Naive thymus-derived CD4-positive, alpha-beta T cell (primary cell): ENCODE data around the gene UBE3B. TPM values are rescaled to one million over a fixed set of nuclear protein-coding genes. Genes with fewer than 3 reads are reported as not detected.

Experiments
- ATAC-seq: fragments of 150-1000 bp; cut with Tn5 transposase; 2 replicates; pipeline ENCODE4 v1.10.0; 2021; ENCODE audit warnings: mild to moderate bottlenecking, moderate library complexity
- CTCF ChIA-PET: fragments of 350-600 bp; sonication (Branson Sonifier 250); formaldehyde crosslinking; loops from one replicate; lab custom pipeline; 2021; ENCODE audit warnings: antibody characterized with exemption; lab: Charles Lee
- POLR2A ChIA-PET: fragments of 350-600 bp; sonication (Branson Sonifier 250); formaldehyde crosslinking; loops from one replicate; lab custom pipeline; 2021; ENCODE audit warnings: antibody characterized with exemption, inconsistent platforms; lab: Charles Lee
- DNase-seq, 9 donors: peaks; one replicate each; pipeline versions ENCODE4 v3.0.0 to v3.0.0-alpha.2; 2020 to 2022; ENCODE audit warnings: mixed read lengths in 1 of 9
- H3K27ac ChIP-seq: one replicate; pipeline ENCODE4 v1.7.0; 2013; ENCODE audit warnings: mild to moderate bottlenecking, low read depth, low read length, moderate library complexity
- H3K27me3 ChIP-seq, 2 donors: one replicate each; pipeline ENCODE4 v1.7.0; 2013; ENCODE audit warnings: low read length in 2 of 2, mild to moderate bottlenecking in 2 of 2, moderate library complexity in 2 of 2; ENCODE audit not compliant: control insufficient read depth in 2 of 2, insufficient read depth in 2 of 2
- H3K36me3 ChIP-seq, 3 experiments: 1 replicate in 2 of 3; 2 replicates in 1 of 3; pipeline ENCODE4 v1.7.0; 2013; ENCODE audit warnings: low read length in 3 of 3, mild to moderate bottlenecking in 3 of 3, moderate library complexity in 1 of 3; ENCODE audit not compliant: insufficient read depth in 3 of 3, control insufficient read depth in 2 of 3
- H3K4me1 ChIP-seq, 2 donors: one replicate each; pipeline ENCODE4 v1.7.0; 2013; ENCODE audit warnings: low read length in 2 of 2, mild to moderate bottlenecking in 2 of 2, moderate library complexity in 1 of 2; ENCODE audit not compliant: control insufficient read depth in 2 of 2, insufficient read depth in 2 of 2
- H3K4me3 ChIP-seq: 2 replicates; pipeline ENCODE4 v1.7.0; 2013; ENCODE audit warnings: mild to moderate bottlenecking, low read length
- H3K9me3 ChIP-seq, 3 experiments: 1 replicate in 2 of 3; 2 replicates in 1 of 3; pipeline ENCODE4 v1.7.0; 2013; ENCODE audit warnings: low read length in 3 of 3; ENCODE audit not compliant: control insufficient read depth in 2 of 3
- H3K27ac Mint-ChIP-seq, 9 donors: one replicate each; pipeline ENCODE4 v1.8.0; 2020 to 2022; ENCODE audit warnings: mixed read lengths in 9 of 9, mild to moderate bottlenecking in 8 of 9, moderate library complexity in 5 of 9, inconsistent platforms in 2 of 9
- H3K27me3 Mint-ChIP-seq, 5 donors: one replicate each; pipeline ENCODE4 v1.8.0; 2021 to 2022; ENCODE audit warnings: mixed read lengths in 5 of 5, mild to moderate bottlenecking in 1 of 5
- H3K36me3 Mint-ChIP-seq, 5 donors: one replicate each; pipeline ENCODE4 v1.8.0; 2020 to 2022; ENCODE audit warnings: mixed read lengths in 5 of 5, mild to moderate bottlenecking in 3 of 5, inconsistent platforms in 1 of 5
- H3K4me1 Mint-ChIP-seq, 7 donors: one replicate each; pipeline ENCODE4 v1.8.0; 2020 to 2022; ENCODE audit warnings: mixed read lengths in 7 of 7, mild to moderate bottlenecking in 3 of 7, inconsistent platforms in 1 of 7
- H3K4me3 Mint-ChIP-seq, 10 donors: one replicate each; pipeline ENCODE4 v1.8.0; 2020 to 2022; ENCODE audit warnings: mild to moderate bottlenecking in 10 of 10, mixed read lengths in 10 of 10, moderate library complexity in 6 of 10, inconsistent platforms in 2 of 10
- H3K9me3 Mint-ChIP-seq, 11 donors: one replicate each; pipeline ENCODE4 v1.8.0; 2020 to 2022; ENCODE audit warnings: mixed read lengths in 11 of 11, mild to moderate bottlenecking in 4 of 11, inconsistent platforms in 1 of 11, moderate library complexity in 1 of 11
- intact Hi-C, 2 donors: fragments of 100-400 bp; cut with micrococcal nuclease; formaldehyde crosslinking; loops; one replicate each; pipeline ENCODE4 v1.15.1; 2023
- polyA plus RNA-seq, 2 donors: library from polyadenylated mRNA; unstranded; fragments of 300-500 nt; fragmentation: Illumina TruSeq; gene quantifications; one replicate each; pipeline ENCODE4 v1.2.3, GENCODE V29; 2021
- total RNA-seq, 6 experiments: library from RNA in 5 of 6; stranded (reverse) in 5 of 6; gene quantifications; 1 replicate in 5 of 6; 2 replicates in 1 of 6; pipeline ENCODE4 v1.2.3 and lab custom pipeline; 2021 to 2026

UBE3B gene
- total and polyA plus RNA-seq, 7 experiments from 2014 or later, result 20.2 to 62.8 (median 34.9) TPM

- Histone ChIP-seq H3K27ac (peak overlapping the region; percentile 30), H3K4me3 (peak overlapping the region; percentile 34), H3K9me3 (no peaks in the 10 kb centered on the region), H3K27me3 (no peaks in the 10 kb centered on the region), H3K36me3 (no peaks in the 10 kb centered on the region), H3K4me1 (peaks cover 4 to 7% of the 10 kb centered on the region in 2 donors)
- no peaks in the 10 kb centered on the region for H3K36me3 Mint-ChIP-seq
- ATAC-seq (peak; percentile 76), DNase-seq (peak; percentile 45 to 78 (median 71))
- H3K27me3 Mint-ChIP-seq, result no peaks in the 10 kb centered on the region
- no peaks in the 10 kb centered on the region for H3K9me3 Mint-ChIP-seq
- CTCF ChIA-PET, result interaction anchor here (0.7 to 1.3 kb wide), 10 partner anchors 10 to 413 kb away, joined by 3 to 5 read pairs (median 4); no protein-coding TSS in a partner anchor
- POLR2A ChIA-PET, result interaction anchor here (0.9 kb wide), 1 partner anchor 44 kb away, joined by 3 read pairs; the partner anchor contains the start of genes KCTD10 and UBE3B
- H3K4me3 Mint-ChIP-seq, result peak overlapping the region in 8 of 10 donors; percentile 25 to 72 (median 61)
- intact Hi-C loops, result loop anchor here (1.0 to 5.0 kb wide), 3 partner anchors 44 to 342 kb away; partner anchors contain the start of genes KCTD10 (in 2 of the 2) and UBE3B (in 2 of the 2)
- peak overlapping the region; percentile 34 to 93 (median 85) for H3K27ac Mint-ChIP-seq
- peaks cover 7 to 14% (median 12%) of the 10 kb centered on the region in 7 donors for H3K4me1 Mint-ChIP-seq
Measured at GRCh38 chr12:109432842-109433304, 44.6 kb upstream of the UBE3B start.

DNA sequence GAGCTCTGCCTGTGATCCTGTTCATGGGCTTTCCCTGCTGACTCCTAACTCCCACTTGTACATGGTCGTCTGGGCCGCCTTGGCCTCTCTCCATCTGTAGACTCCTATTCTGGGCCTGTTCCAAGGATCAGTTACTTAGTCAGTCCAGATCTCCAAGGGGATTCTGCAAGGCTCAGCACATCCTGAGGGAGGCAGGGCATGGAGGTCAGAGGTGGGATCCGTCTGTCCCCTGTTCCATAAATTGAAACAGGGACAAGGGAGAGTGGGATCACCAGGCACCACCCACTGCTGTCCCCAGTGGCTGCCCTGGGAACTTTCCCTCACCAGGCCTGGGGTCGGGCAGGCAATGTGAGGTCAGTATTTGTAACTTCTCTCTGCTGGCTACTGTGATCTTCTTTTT lies 43.8 kb upstream of the UBE3B start:
- no peak for ATAC-seq
- H3K36me3 Mint-ChIP-seq, result no peaks in the 10 kb centered on the region
- ChIA-PET POLR2A (interaction anchor here (0.9 kb wide), 1 partner anchor 44 kb away, joined by 3 read pairs; the partner anchor contains the start of genes KCTD10 and UBE3B), CTCF (interaction anchor here (0.7 to 1.3 kb wide), 10 partner anchors 10 to 412 kb away, joined by 3 to 5 read pairs (median 4); no protein-coding TSS in a partner anchor)
- H3K9me3 Mint-ChIP-seq, result no peaks in the 10 kb centered on the region
- H3K27me3 Mint-ChIP-seq, result no peaks in the 10 kb centered on the region
- H3K27ac Mint-ChIP-seq, result peak overlapping the region in 7 of 9 donors; percentile 53 to 93 (median 85)
- H3K4me3 Mint-ChIP-seq, result peak overlapping the region in 2 of 10 donors; percentile 59 to 63
- Histone ChIP-seq H3K36me3 (no peaks in the 10 kb centered on the region), H3K27me3 (no peaks in the 10 kb centered on the region), H3K4me1 (peaks cover 4 to 7% of the 10 kb centered on the region in 2 donors), H3K4me3 (no peak overlapping the region), H3K27ac (no peak overlapping the region), H3K9me3 (no peaks in the 10 kb centered on the region)
- no peak for DNase-seq
- peaks cover 7 to 14% (median 12%) of the 10 kb centered on the region in 7 donors for H3K4me1 Mint-ChIP-seq
- intact Hi-C loops, result loop anchor here (2.0 to 5.0 kb wide), 2 partner anchors 43 to 44 kb away; partner anchors contain the start of genes KCTD10 (in 2 of the 2) and UBE3B (in 2 of the 2)

DNA sequence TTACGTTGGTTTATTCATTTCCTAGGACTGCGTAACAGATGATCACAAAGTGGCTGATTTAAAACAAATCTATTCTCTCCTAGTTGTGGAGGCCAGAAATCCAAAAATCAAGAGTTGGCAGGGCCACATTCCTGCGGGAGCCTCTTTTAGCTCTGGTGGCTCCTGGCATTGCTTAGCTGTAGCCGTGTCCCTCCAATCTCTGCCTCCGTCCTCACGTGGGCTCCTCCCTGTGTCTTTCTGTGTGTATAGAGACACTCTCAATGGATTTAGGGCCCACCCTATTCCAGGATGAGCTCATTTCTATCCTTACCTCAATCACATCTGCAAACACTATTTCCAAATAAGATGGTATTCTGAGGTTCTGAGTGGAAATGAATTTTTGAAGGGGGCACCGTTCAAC lies 42.9 kb upstream of the UBE3B start:
- Mint-ChIP-seq H3K4me1 (peaks cover 7 to 14% (median 12%) of the 10 kb centered on the region in 7 donors), H3K36me3 (no peaks in the 10 kb centered on the region), H3K4me3 (no peak overlapping the region), H3K9me3 (no peaks in the 10 kb centered on the region), H3K27me3 (no peaks in the 10 kb centered on the region), H3K27ac (peak overlapping the region in 2 of 9 donors; percentile 24 to 75)
- no peak overlapping the region for H3K27ac ChIP-seq
- no peak overlapping the region for H3K4me3 ChIP-seq
- intact Hi-C loops, result loop anchor here in 1 of 2 donors (5.0 kb wide), 1 partner anchor 43 kb away; the partner anchor contains the start of genes KCTD10 and UBE3B
- DNase-seq (no peak), ATAC-seq (no peak)
- H3K4me1 ChIP-seq, result peaks cover 4 to 7% of the 10 kb centered on the region in 2 donors
- ChIA-PET POLR2A (no interaction called here), CTCF (no interaction called here)
- H3K36me3 ChIP-seq, result no peaks in the 10 kb centered on the region
- no peaks in the 10 kb centered on the region for H3K9me3 ChIP-seq
- H3K27me3 ChIP-seq, result no peaks in the 10 kb centered on the region

DNA sequence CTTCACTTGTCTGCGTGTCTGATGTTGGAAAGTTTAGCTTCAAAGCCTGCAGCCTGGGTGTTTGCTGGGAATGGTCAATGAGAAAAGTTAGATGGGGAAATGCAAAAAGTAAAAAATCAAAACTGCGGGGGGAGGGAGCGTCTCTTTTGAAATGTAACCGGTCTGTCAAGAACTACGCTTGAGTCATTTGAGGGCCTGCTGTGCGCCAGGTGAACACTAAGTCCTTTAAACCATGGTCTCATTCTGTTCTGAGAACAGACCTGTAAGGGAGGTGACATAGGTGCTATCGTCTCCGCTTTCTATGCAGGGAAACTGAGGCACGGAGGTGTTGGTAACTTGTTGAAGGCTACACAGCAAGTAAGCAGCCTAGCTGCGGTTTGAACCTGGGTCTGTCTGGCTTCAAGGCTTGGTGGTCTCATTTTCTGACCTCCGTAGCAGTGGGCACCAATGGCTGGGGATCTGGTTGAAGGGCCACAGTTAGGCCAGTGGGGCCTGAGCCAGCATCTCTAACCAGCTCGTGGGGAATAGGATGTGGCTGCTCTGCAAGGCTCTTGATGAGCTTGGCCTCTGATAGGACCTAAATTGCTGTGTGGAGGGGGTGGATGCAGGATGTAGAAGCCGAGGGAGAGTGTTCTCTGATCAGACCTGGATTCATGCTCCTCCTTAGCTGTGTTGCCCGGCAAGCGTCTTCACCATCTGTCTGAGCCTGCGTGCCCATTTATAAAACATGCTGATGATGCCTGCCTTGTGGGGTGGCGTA lies 41.8 kb upstream of the UBE3B start:
- Mint-ChIP-seq H3K4me3 (no peak overlapping the region), H3K36me3 (no peaks in the 10 kb centered on the region), H3K9me3 (no peaks in the 10 kb centered on the region), H3K27me3 (no peaks in the 10 kb centered on the region), H3K4me1 (peaks cover 7 to 14% (median 12%) of the 10 kb centered on the region in 7 donors), H3K27ac (no peak overlapping the region)
- no peak for ATAC-seq
- no peak for DNase-seq
- Histone ChIP-seq H3K9me3 (no peaks in the 10 kb centered on the region), H3K4me3 (no peak overlapping the region), H3K4me1 (peaks cover 4 to 7% of the 10 kb centered on the region in 2 donors), H3K36me3 (no peaks in the 10 kb centered on the region), H3K27ac (no peak overlapping the region), H3K27me3 (no peaks in the 10 kb centered on the region)
- intact Hi-C loops, result no loop called here
- ChIA-PET POLR2A (no interaction called here), CTCF (no interaction called here)

- H3K27ac Mint-ChIP-seq, result no peak overlapping the region
Measured at GRCh38 chr12:109436188-109436560, 41.3 kb upstream of the UBE3B start.

GRCh38 chr12:109439181-109439580 lies 38.3 kb upstream of the UBE3B start:
- H3K4me3 Mint-ChIP-seq, result no peak overlapping the region
- Histone ChIP-seq H3K9me3 (no peaks in the 10 kb centered on the region), H3K4me3 (no peak overlapping the region), H3K4me1 (no peaks in the 10 kb centered on the region), H3K36me3 (no peaks in the 10 kb centered on the region), H3K27me3 (no peaks in the 10 kb centered on the region), H3K27ac (no peak overlapping the region)
- ChIA-PET CTCF (interaction anchor here (0.6 kb wide), 1 partner anchor 414 kb away, joined by 4 read pairs; no protein-coding TSS in a partner anchor), POLR2A (no interaction called here)
- no peaks in the 10 kb centered on the region for H3K9me3 Mint-ChIP-seq
- no peak for ATAC-seq
- intact Hi-C loops, result no loop called here
- no peak for DNase-seq
- H3K27me3 Mint-ChIP-seq, result no peaks in the 10 kb centered on the region
- H3K27ac Mint-ChIP-seq, result no peak overlapping the region
- peaks cover 0 to 3% (median 0%) of the 10 kb centered on the region in 7 donors for H3K4me1 Mint-ChIP-seq
- peaks cover 0 to 8% (median 0%) of the 10 kb centered on the region in 5 donors for H3K36me3 Mint-ChIP-seq

More at GRCh38 chr12:109436188-109436560, 41.3 kb upstream of the UBE3B start:
- no peaks in the 10 kb centered on the region for H3K36me3 ChIP-seq
- ChIA-PET POLR2A (no interaction called here), CTCF (no interaction called here)
- H3K9me3 ChIP-seq, result no peaks in the 10 kb centered on the region
- no peak overlapping the region for H3K4me3 Mint-ChIP-seq
- ATAC-seq (no peak), DNase-seq (no peak)
- no peak overlapping the region for H3K4me3 ChIP-seq
- no peaks in the 10 kb centered on the region for H3K36me3 Mint-ChIP-seq
- H3K27ac ChIP-seq, result no peak overlapping the region
- H3K27me3 ChIP-seq, result no peaks in the 10 kb centered on the region
- no peaks in the 10 kb centered on the region for H3K27me3 Mint-ChIP-seq
- peaks cover 7 to 14% (median 12%) of the 10 kb centered on the region in 7 donors for H3K4me1 Mint-ChIP-seq
- intact Hi-C loops, result no loop called here
- no peaks in the 10 kb centered on the region for H3K9me3 Mint-ChIP-seq
- peaks cover 4 to 7% of the 10 kb centered on the region in 2 donors for H3K4me1 ChIP-seq
